SU-DHL-6 (cell line): Measurements from ENCODE around the gene SH3RF3.

Experiments
- H2AFZ ChIP-seq: fragments of 200-600 bp; sonication (generic); 2 replicates; pipeline ENCODE4 v1.6.1; 2014; ENCODE audit warnings: low read depth, mild to moderate bottlenecking, moderate library complexity, mixed read lengths, antibody characterized with exemption, low read length; ENCODE audit not compliant: severe bottlenecking
- H3F3A ChIP-seq: fragments of 200-600 bp; shearing (Covaris generic); 2 replicates; pipeline ENCODE4 v1.6.0; 2016; ENCODE audit warnings: antibody characterized with exemption, mild to moderate bottlenecking; ENCODE audit not compliant: insufficient read depth
- H3K27ac ChIP-seq: fragments of 200-600 bp; sonication (generic); 2 replicates; pipeline ENCODE4 v1.5.1; 2016; ENCODE audit warnings: low read depth, mild to moderate bottlenecking, low read length, moderate library complexity, mixed read lengths
- H3K27me3 ChIP-seq: fragments of 200-600 bp; sonication (generic), shearing (Covaris generic); 2 replicates; pipeline ENCODE4 v1.6.0; 2014; ENCODE audit warnings: mild to moderate bottlenecking, low read length
- H3K36me3 ChIP-seq: fragments of 200-600 bp; sonication (generic); 2 replicates; pipeline ENCODE4 v1.6.1; 2014; ENCODE audit warnings: mild to moderate bottlenecking, low read length, mixed read lengths
- H3K4me2 ChIP-seq: fragments of 300-600, 200-600 bp; shearing (Covaris generic), sonication (generic); 2 replicates; pipeline ENCODE4 v1.6.0; 2014; ENCODE audit warnings: low read length, low read depth, mild to moderate bottlenecking; ENCODE audit not compliant: poor library complexity, severe bottlenecking
- H3K4me3 ChIP-seq: fragments of 200-600 bp; sonication (generic); 2 replicates; pipeline ENCODE4 v1.5.1; 2014; ENCODE audit warnings: antibody characterized with exemption, low read length, mild to moderate bottlenecking, mixed read lengths; ENCODE audit not compliant: insufficient read depth, poor library complexity, severe bottlenecking
- H3K79me2 ChIP-seq: fragments of 200-600 bp; sonication (generic); 2 replicates; pipeline ENCODE4 v1.6.1; 2014; ENCODE audit warnings: mild to moderate bottlenecking, low read length, moderate library complexity; ENCODE audit not compliant: insufficient read depth
- H3K9ac ChIP-seq: fragments of 200-600 bp; sonication (generic); 2 replicates; pipeline ENCODE4 v1.7.0; 2014; ENCODE audit warnings: mild to moderate bottlenecking, low read length
- H3K9me2 ChIP-seq: fragments of 200-600 bp; sonication (generic); replicated peaks from 2 replicates; pipeline ENCODE4 v1.6.1; 2014; ENCODE audit warnings: low read length; ENCODE audit not compliant: insufficient read depth
- H3K9me3 ChIP-seq: fragments of 200-600 bp; sonication (generic); 2 replicates; pipeline ENCODE4 v1.6.1; 2014; ENCODE audit warnings: low read length, mixed read lengths; ENCODE audit not compliant: insufficient read depth
- H4K20me1 ChIP-seq: fragments of 200-600 bp; sonication (generic); 2 replicates; pipeline ENCODE4 v1.6.1; 2014; ENCODE audit warnings: low read depth, mild to moderate bottlenecking, antibody characterized with exemption, low read length, moderate library complexity, mixed read lengths
- EZH2phosphoT487 ChIP-seq: fragments of 200-600 bp; sonication (generic), shearing (Covaris generic); conservative IDR thresholded peaks from 2 replicates; pipeline ENCODE4 v1.6.1; 2018; ENCODE audit warnings: mild to moderate bottlenecking, antibody characterized with exemption, low read length, moderate library complexity, mixed read lengths
- TF ChIP-seq, protein P1 (sequence below): fragments of 200-600 bp; sonication (generic); IDR thresholded peaks from one replicate; pipeline ENCODE4 v1.5.1; 2017; ENCODE audit warnings: antibody characterized with exemption, mild to moderate bottlenecking, low read length, moderate library complexity; ENCODE audit not compliant: insufficient read depth, poor library complexity, severe bottlenecking

Gene SH3RF3

DNA sequence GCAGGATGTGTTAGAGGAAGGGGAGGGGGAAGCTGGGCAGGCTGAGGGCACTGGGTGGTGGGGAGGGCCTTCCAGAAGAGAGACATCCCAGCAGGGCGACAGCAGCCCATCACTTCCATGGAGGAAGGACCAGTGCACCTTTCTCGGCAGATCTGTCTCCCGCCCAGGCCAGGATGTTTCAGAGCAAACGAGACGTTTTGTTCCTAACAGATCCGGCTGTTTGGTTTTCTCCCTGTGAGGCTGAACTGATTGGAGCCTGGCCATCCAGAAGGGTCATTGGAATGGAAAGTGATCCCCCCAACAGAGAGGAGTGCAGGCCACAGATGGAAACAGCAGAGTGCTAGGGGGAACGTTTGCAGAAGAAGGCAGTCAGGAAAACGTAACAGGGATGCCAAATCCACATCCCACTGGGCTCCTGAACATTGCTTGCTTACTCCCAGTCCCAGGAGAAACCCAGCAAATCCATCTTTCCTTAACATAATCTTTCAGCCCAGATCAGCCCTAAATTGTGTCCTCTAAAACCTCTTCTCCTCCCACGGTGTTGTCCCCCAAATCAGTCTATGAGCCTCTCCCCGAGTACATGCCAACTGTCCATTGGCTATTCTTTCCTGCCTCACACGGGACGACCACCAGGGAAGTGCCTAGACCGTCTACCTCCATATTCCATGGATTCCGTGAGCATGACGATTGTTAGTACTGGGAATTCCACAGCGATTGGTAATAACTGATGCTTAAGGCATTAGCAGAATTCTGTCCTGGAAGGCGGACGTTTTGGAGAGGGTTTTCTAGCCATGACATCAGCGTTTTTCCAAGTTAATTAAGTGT, 357.9 kb downstream of the SH3RF3 start:
- Histone ChIP-seq H3K9me2 (no peaks in the 10 kb centered on the region), H3K4me3 (no peak overlapping the region), H3K27ac (no peak overlapping the region)

GRCh38 chr2:109487536-109487869, 358.5 kb downstream of the SH3RF3 start:
- no peak overlapping the region for H3K27ac ChIP-seq
- H3K4me3 ChIP-seq, result no peak overlapping the region
- H3K79me2 ChIP-seq, result no peaks in the 10 kb centered on the region
- H2AFZ ChIP-seq, result no peak overlapping the region
- H3K4me2 ChIP-seq, result no peak overlapping the region
- H3K9me3 ChIP-seq, result no peaks in the 10 kb centered on the region
- H3K9ac ChIP-seq, result no peak overlapping the region
- H4K20me1 ChIP-seq, result no peaks in the 10 kb centered on the region
- no peaks in the 10 kb centered on the region for H3F3A ChIP-seq
- H3K36me3 ChIP-seq, result no peaks in the 10 kb centered on the region
- H3K27me3 ChIP-seq, result no peaks in the 10 kb centered on the region
- no peak for TF ChIP-seq EZH2phosphoT487
- TF ChIP-seq, protein P1, sequence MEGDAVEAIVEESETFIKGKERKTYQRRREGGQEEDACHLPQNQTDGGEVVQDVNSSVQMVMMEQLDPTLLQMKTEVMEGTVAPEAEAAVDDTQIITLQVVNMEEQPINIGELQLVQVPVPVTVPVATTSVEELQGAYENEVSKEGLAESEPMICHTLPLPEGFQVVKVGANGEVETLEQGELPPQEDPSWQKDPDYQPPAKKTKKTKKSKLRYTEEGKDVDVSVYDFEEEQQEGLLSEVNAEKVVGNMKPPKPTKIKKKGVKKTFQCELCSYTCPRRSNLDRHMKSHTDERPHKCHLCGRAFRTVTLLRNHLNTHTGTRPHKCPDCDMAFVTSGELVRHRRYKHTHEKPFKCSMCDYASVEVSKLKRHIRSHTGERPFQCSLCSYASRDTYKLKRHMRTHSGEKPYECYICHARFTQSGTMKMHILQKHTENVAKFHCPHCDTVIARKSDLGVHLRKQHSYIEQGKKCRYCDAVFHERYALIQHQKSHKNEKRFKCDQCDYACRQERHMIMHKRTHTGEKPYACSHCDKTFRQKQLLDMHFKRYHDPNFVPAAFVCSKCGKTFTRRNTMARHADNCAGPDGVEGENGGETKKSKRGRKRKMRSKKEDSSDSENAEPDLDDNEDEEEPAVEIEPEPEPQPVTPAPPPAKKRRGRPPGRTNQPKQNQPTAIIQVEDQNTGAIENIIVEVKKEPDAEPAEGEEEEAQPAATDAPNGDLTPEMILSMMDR, result no peak
- no peaks in the 10 kb centered on the region for H3K9me2 ChIP-seq

More for the DNA sequence above, 357.9 kb downstream of the SH3RF3 start:
- Histone ChIP-seq H3F3A (no peaks in the 10 kb centered on the region), H2AFZ (no peak overlapping the region), H3K9ac (no peak overlapping the region), H3K36me3 (no peaks in the 10 kb centered on the region), H3K4me2 (no peak overlapping the region), H3K27me3 (no peaks in the 10 kb centered on the region), H3K79me2 (no peaks in the 10 kb centered on the region), H4K20me1 (no peaks in the 10 kb centered on the region), H3K9me3 (no peaks in the 10 kb centered on the region)
- TF ChIP-seq EZH2phosphoT487, result no peak
- TF ChIP-seq, protein P1, result no peak

DNA sequence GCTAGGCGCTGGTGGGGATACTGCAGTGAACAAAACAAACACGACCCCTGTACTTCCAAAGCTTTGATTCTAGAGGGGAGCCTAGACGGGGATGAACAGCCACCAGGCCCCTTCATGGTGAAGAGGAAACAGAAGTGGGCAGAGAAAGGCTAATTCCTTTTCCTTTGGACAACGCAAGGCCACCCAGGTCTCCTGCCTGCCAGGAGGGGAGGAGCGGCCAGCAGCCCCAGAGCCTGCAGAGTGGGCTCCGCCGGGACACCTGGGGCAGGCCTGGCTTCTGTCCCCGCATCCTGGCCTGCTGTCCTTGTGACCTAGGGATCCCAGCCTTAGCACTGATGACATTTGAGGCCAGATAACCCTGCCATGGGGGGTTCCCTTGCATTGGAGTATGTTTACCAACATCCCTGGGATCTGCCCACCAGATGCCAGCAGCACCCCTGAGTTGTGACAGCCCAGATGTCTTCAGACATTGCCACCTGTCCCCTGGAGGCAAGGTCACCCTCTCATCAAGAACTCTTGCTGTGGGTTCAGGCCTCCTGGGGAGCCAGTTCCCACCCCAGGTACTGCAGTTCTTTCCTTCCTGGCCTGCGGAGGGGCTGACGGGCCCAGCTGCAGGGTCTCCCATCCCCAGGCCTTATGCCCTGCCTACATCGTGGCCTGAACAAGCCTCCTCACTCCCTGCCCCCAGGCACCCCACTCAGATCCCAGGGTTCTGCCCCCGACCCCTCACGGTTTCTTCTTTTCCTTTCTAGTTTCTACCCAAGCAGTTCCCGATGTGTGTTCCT, 359.1 kb downstream of the SH3RF3 start:
- no peak overlapping the region for H3K4me3 ChIP-seq
- H3K4me2 ChIP-seq, result no peak overlapping the region
- no peaks in the 10 kb centered on the region for H3K27me3 ChIP-seq
- H2AFZ ChIP-seq, result no peak overlapping the region
- no peaks in the 10 kb centered on the region for H4K20me1 ChIP-seq
- H3K27ac ChIP-seq, result no peak overlapping the region
- TF ChIP-seq EZH2phosphoT487, result no peak
- TF ChIP-seq, protein P1, result no peak
- H3K79me2 ChIP-seq, result no peaks in the 10 kb centered on the region
- H3K36me3 ChIP-seq, result no peaks in the 10 kb centered on the region
- no peaks in the 10 kb centered on the region for H3K9me3 ChIP-seq
- no peak overlapping the region for H3K9ac ChIP-seq
- no peaks in the 10 kb centered on the region for H3F3A ChIP-seq
- H3K9me2 ChIP-seq, result no peaks in the 10 kb centered on the region
